ENCODE data around the gene TMEM200C. TPM values are rescaled to one million over a fixed set of nuclear protein-coding genes. Genes with fewer than 3 reads are reported as not detected.

Gene TMEM200C
- total RNA-seq, 8 experiments from 2014 or later, result 0.56 to 19.1 (median 6.9) TPM

- Histone ChIP-seq H3K27ac (no peak overlapping the region), H3K4me1 (replicated peaks in 1 of 2) (no peaks in the 10 kb centered on the region), H3K4me3 (no peak overlapping the region)
- in situ Hi-C loops (cut with MboI; ENCODE audit: low pct_unique_long_range_greater_than_20kb in 2 of 9, low sequenced_read_pairs in 9 of 9, unreplicated experiment in 9 of 9), result loop anchor here in 1 of 9 experiments (25.0 kb wide), 1 partner anchor 1034 kb away; no protein-coding TSS in a partner anchor
- WGBS, 10 experiments, result 42 to 96% (median 82%) methylated on average over 3 to 5 of the region's 5 CpGs; no CpG with 5 or more reads in 3 of the 10 experiments
- no peak for ATAC-seq (replicated peaks in 6 of 8)
These were observed 42.1 kb downstream of the TMEM200C start for GRCh38 chr18:5853253-5853652.

- H3K4me1 ChIP-seq (replicated peaks in 1 of 2), result no peaks in the 10 kb centered on the region
- in situ Hi-C loops (cut with MboI; ENCODE audit: low pct_unique_long_range_greater_than_20kb in 2 of 9, low sequenced_read_pairs in 9 of 9, unreplicated experiment in 9 of 9), result loop anchor here in 1 of 9 experiments (25.0 kb wide), 1 partner anchor 1035 kb away; no protein-coding TSS in a partner anchor
- no peak overlapping the region for H3K4me3 ChIP-seq
- no peak for ATAC-seq (replicated peaks in 6 of 8)
- 5 to 78% (median 46%) methylated on average over 2 of the region's 2 CpGs; no CpG with 5 or more reads in 1 of the 10 experiments for WGBS, 10 experiments
- H3K27ac ChIP-seq, result no peak overlapping the region
These were observed 43.3 kb downstream of the TMEM200C start for GRCh38 chr18:5851998-5852397.

GRCh38 chr18:5842653-5843052 is 52.7 kb downstream of the TMEM200C start:
- Histone ChIP-seq H3K4me3 (no peak overlapping the region), H3K27ac (no peak overlapping the region), H3K4me1 (replicated peaks in 1 of 2) (peaks cover 7 to 16% of the 10 kb centered on the region in 2 donors)
- in situ Hi-C loops (cut with MboI; ENCODE audit: low pct_unique_long_range_greater_than_20kb in 2 of 9, low sequenced_read_pairs in 9 of 9, unreplicated experiment in 9 of 9), result loop anchor here in 1 of 9 experiments (25.0 kb wide), 1 partner anchor 230 kb away; no protein-coding TSS in a partner anchor
- 30 to 86% (median 63%) methylated on average over 1 to 3 of the region's 3 CpGs; no CpG with 5 or more reads in 3 of the 10 experiments for WGBS, 10 experiments
- no peak for ATAC-seq (replicated peaks in 6 of 8)

- in situ Hi-C loops (cut with MboI; ENCODE audit: low pct_unique_long_range_greater_than_20kb in 2 of 9, low sequenced_read_pairs in 9 of 9, unreplicated experiment in 9 of 9), result loop anchor here in 1 of 9 experiments (25.0 kb wide), 1 partner anchor 229 kb away; no protein-coding TSS in a partner anchor
- 0 to 100% (median 53%) methylated on average over 1 to 2 of the region's 2 CpGs; no CpG with 5 or more reads in 1 of the 10 experiments for WGBS, 10 experiments
- ATAC-seq (replicated peaks in 6 of 8), result peak in 1 of 8 experiments; percentile 45
These were observed 53.8 kb downstream of the TMEM200C start for GRCh38 chr18:5841518-5841917.

GRCh38 chr18:5840547-5840946 is 54.8 kb downstream of the TMEM200C start:
- H3K4me3 ChIP-seq, result no peak overlapping the region
- H3K4me1 ChIP-seq (replicated peaks in 1 of 2), result peaks cover 7 to 16% of the 10 kb centered on the region in 2 donors
- WGBS, 10 experiments, result 29 to 83% (median 76%) methylated on average over 1 to 4 of the region's 4 CpGs; no CpG with 5 or more reads in 3 of the 10 experiments
- in situ Hi-C loops (cut with MboI; ENCODE audit: low pct_unique_long_range_greater_than_20kb in 2 of 9, low sequenced_read_pairs in 9 of 9, unreplicated experiment in 9 of 9), result loop anchor here in 1 of 9 experiments (25.0 kb wide), 1 partner anchor 228 kb away; no protein-coding TSS in a partner anchor
- no peak overlapping the region for H3K27ac ChIP-seq
- ATAC-seq (replicated peaks in 6 of 8), result peak in 5 of 8 experiments; percentile 87 to 99 (median 97)

More at GRCh38 chr18:5841518-5841917, 53.8 kb downstream of the TMEM200C start:
- H3K4me3 ChIP-seq, result no peak overlapping the region
- no peak overlapping the region for H3K27ac ChIP-seq
- H3K4me1 ChIP-seq (replicated peaks in 1 of 2), result peaks cover 7 to 16% of the 10 kb centered on the region in 2 donors

GRCh38 chr18:5840025-5840424 is 55.3 kb downstream of the TMEM200C start:
- 0 to 89% (median 50%) methylated on average over 1 to 2 of the region's 2 CpGs; no CpG with 5 or more reads in 1 of the 10 experiments for WGBS, 10 experiments
- Histone ChIP-seq H3K4me3 (no peak overlapping the region), H3K4me1 (replicated peaks in 1 of 2) (peaks cover 7 to 16% of the 10 kb centered on the region in 2 donors), H3K27ac (no peak overlapping the region)
- in situ Hi-C loops (cut with MboI; ENCODE audit: low pct_unique_long_range_greater_than_20kb in 2 of 9, low sequenced_read_pairs in 9 of 9, unreplicated experiment in 9 of 9), result loop anchor here in 1 of 9 experiments (25.0 kb wide), 1 partner anchor 228 kb away; no protein-coding TSS in a partner anchor
- peak in 5 of 8 experiments; percentile 47 to 62 (median 58) for ATAC-seq (replicated peaks in 6 of 8)

- peaks cover 7 to 16% of the 10 kb centered on the region in 2 donors for H3K4me1 ChIP-seq (replicated peaks in 1 of 2)
These were observed 56.2 kb downstream of the TMEM200C start for GRCh38 chr18:5839102-5839501.

More at GRCh38 chr18:5839102-5839501, 56.2 kb downstream of the TMEM200C start:
- H3K27ac ChIP-seq, result no peak overlapping the region
- WGBS, 10 experiments, result 20 to 100% (median 92%) methylated on average over 1 to 6 of the region's 8 CpGs; no CpG with 5 or more reads in 2 of the 10 experiments
- no peak for ATAC-seq (replicated peaks in 6 of 8)
- H3K4me3 ChIP-seq, result no peak overlapping the region
- in situ Hi-C loops (cut with MboI; ENCODE audit: low pct_unique_long_range_greater_than_20kb in 2 of 9, low sequenced_read_pairs in 9 of 9, unreplicated experiment in 9 of 9), result loop anchor here in 1 of 9 experiments (25.0 kb wide), 1 partner anchor 227 kb away; no protein-coding TSS in a partner anchor

Measured in motor neuron (in vitro differentiated cells).